ENCODE measurements around the gene AIPL1. TPM values are rescaled to one million over a fixed set of nuclear protein-coding genes. Genes with fewer than 3 reads are reported as not detected.
"Not testable (repeated sequence)": the region's sequence is repeated elsewhere in the genome, so short reads cannot be mapped to it uniquely, and the experiment has no call there.

Gene AIPL1, protein sequence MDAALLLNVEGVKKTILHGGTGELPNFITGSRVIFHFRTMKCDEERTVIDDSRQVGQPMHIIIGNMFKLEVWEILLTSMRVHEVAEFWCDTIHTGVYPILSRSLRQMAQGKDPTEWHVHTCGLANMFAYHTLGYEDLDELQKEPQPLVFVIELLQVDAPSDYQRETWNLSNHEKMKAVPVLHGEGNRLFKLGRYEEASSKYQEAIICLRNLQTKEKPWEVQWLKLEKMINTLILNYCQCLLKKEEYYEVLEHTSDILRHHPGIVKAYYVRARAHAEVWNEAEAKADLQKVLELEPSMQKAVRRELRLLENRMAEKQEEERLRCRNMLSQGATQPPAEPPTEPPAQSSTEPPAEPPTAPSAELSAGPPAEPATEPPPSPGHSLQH
- not detected for total RNA-seq

- DNase-seq = no peak
Measured at GRCh38 chr17:6435051-6435450, at the start of gene AIPL1. TSS of gene AIPL1 (minus strand) at chr17:6435121. CDS start at chr17:6435104, 17 bp downstream.

DNA sequence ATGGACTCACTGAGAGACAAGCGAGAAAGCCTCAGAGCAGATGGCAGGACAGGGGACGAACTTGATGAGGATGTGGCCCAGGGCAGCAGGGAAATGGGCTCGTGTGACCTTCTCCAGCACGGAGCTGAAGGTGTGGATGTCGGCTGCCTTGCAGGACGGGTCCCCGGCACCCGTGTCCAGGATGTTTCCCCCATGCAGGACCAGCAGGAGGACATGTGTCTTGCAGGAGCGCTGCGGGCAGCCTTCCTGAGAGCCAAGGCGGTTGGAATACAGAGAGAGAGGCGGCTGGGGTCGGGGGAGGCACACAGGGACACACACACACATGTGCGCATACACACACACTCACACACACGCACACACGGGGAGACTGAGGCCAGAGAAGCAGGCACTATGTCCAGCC is 48.6 kb upstream of the AIPL1 start:
- no peak for DNase-seq

DNA sequence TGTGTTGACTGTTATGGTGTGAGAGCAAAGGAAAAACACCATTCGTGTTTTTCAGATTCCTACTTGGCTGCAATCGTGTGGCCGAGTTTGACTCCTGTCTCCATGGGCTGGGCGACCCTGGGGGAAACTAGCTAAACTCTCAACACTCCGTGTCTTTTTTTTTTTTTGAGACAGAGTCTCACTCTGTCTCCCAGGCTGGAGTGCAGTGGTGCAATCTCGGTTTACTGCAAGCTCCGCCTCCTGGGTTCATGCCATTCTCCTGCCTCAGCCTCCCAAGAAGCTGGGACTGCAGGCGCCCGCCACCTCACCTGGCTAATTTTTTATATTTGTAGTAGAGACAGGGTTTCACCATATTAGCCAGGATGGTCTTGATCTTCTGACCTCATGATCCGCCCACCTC is 47.9 kb upstream of the AIPL1 start:
- not testable (repeated sequence) for DNase-seq

- DNase-seq = no peak
Measured at GRCh38 chr17:6482105-6482455, 47.2 kb upstream of the AIPL1 start.

GRCh38 chr17:6480303-6480675 is 45.4 kb upstream of the AIPL1 start:
- DNase-seq = no peak

- no peak for DNase-seq
Measured at GRCh38 chr17:6479622-6480302, 44.8 kb upstream of the AIPL1 start.

DNA sequence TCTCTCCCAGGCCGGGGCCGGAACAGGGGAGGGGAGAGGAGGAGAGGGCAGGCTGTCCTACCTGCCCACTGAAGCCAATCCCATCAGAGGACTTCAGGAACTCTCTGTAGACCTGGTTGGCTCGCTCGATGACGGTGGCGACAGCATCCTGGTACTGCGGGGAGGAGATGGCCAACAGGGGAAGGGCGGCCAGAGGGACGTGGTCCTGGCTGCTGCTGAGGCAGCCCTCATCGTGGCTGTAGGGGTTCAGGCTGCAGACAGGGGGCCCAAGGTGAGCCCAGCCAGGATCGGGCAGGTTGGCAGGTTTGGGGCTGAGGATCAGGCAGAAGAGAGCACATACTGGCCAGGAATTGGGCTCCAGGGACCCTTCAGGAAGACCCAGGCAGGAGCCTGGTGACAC is 43.6 kb upstream of the AIPL1 start:
- DNase-seq = no peak

GRCh38 chr17:6477831-6478383 is 43.0 kb upstream of the AIPL1 start:
- no peak for DNase-seq

DNA sequence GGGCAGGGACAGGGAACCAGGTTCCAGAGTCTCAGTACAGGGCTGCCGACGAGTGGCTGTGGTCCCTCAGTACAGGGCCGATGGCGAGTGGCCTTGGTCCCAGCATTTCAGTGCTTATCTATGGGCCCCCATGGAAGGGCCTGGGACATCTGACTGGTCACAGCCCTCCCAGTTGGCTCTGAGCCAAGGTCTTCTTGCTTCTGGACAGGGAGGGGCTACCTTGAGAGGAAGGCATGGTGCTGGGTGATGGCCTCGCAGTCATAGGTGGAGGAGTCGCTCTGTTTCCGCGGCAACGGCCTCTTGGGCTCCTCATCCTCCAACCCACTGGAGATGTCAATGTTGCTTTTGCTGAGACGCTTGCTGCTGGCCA is 41.9 kb upstream of the AIPL1 start:
- no peak for DNase-seq

DNA sequence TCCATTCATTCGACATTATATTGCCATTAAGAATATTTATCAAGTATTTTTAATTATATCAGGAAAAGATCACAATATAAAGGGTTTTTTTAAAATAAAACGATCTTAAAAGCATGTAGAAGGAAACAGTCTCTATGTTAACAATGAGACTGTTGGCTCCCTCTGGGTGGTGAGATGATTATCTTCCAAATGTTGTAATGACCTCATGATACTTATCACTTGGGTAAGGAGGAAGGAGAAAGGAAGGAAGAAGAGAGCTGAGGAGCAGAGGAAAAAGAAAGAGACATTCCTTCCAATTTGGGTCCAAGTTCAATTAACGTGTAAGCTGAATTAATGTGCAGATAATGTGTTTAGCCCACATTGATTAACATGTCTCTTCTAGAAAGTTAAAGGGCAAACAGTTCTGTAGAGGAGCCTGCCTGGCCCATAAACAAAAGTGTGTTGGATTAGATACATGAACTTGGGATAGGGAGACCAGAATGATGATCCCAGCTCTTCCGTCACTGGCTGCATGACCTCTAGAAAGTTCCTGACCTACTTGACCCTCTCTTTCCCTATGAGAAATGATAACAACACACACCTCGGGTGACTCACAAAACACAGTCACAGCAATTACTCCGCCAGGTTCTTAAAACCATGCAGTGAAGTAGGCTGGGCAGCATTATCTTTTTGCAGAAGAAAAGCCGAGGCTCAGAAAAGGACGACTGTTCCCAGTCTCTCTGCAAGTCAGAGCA is 41.3 kb upstream of the AIPL1 start:
- DNase-seq = no peak

GRCh38 chr17:6475411-6475810 is 40.5 kb upstream of the AIPL1 start:
- DNase-seq = no peak

- no peak for DNase-seq
Measured at GRCh38 chr17:6474906-6475305, 40.0 kb upstream of the AIPL1 start.

GRCh38 chr17:6474376-6474775 is 39.5 kb upstream of the AIPL1 start:
- DNase-seq = no peak

DNA sequence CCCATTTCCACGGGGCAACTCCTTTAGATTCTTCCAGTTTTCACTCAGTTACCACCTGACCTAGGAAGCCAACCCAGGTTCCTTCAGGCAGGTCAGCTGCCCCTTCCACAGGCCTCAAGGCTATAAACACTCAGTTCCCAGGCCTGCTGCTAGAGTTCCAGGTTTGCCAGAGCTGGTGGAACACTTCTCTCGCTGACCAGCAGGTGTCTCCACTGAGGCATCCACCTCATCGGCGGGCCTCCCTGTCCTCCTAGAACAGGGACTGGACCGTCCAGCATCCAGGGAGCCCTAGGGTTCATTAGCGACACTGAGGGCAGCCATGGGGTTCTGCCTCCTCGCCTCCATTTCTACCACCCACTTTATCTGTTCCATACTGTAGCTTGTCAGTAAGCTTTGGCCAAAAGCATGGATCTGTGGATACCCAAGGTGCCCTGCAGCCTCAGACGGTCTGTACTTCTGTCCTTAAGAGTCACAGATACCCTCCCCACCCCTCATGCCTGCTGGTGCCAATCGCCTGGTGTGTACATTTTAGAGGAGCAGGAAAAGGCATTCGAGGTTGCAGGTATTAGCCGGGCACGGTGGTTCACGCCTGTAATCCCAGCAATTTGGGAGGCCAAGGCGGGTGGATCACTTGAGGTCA is 38.3 kb upstream of the AIPL1 start:
- peak; percentile 59 for DNase-seq

DNA sequence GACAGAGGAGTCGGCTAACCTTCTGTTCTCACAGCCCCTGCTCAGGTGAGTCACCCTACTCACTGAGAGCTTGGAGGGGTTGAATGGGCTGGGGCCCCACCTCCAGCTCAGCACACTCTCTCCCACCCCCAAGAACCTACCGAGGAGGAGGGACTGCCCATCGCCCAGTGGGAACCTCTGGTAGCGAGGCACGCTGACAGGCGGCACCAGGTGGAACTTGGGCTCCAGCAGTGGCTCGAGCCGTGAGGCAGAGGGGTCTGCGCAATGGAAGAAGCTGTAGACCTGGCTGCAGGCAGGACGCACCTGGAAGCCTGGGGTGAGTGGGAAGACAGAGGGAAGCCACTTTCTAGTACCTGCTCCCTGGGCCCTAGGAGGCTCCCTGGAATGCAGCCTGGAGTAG is 37.6 kb upstream of the AIPL1 start:
- no peak for DNase-seq

DNA sequence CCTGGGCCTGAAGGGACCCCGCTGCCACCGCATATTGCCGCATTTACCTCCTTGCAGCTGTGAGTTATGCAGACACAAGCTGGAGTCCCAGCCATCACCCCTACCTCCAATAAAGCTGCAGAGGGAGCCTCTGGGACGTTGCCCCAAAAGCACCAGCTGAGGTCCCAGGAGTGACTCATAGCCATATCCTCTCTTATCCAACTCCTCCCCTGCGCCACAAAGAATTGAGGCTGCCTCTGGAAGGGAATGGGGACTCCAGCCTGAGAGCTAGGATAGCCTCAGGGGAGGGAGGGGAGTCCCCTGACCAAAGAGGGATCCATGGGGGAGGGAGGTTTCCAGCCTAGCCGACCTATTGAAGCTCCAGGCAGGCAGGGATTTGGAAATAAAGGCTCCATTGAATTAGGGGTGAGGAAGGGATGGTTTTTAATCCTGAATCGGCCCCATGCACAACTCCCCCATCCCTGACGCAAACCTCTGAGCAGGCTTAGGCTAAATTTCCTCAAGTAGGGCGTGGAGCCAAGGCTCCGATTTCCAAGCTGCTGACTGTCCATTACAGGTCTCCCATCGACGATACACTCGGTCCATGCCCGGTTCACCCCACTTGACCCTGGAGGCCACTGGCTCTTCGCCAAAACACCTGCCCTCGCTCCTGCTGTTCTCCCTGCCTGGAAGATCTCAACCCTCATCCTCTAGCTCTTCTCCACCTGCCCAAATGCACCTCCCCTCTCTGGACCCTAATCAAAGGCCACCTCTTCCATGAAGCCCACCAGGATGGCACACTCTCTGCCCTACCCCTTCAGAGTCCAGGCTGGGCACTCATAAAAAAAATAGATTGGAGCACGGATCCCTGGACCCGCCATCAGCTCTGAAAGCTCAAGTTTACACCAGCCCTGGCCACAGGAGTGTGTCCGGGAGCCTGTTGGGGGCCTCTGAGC is 36.9 kb upstream of the AIPL1 start:
- no peak for DNase-seq

GRCh38 chr17:6470751-6471521 is 36.0 kb upstream of the AIPL1 start:
- DNase-seq = no peak

DNA sequence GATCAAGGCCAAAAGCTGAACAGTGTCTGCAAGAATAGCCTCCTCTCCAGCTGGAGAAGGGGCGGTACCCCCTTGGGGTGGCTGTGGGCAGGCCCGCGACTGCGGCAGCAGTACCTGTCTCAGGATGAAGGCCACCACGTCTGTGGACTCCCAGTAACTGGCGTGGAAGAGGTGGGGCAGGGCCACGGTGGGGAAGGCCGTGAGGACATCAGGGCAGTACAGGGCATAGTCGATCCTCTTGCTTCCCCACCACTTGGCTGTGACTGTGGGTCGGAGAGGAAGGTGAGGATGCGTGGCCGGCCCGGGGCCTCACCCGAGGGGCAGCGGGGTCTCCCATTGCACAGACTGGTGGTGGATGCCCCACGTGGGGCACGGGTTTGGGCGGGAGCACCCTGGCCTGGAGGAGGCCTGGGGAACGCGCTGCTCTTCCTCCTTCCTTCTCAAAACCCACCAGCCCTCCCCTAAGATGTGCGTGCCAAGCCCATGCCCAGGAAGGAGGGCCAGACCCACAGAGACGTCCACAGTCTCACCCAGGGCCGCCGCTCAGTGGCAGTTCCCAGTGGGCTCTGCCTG is 35.3 kb upstream of the AIPL1 start:
- no peak for DNase-seq

- no peak for DNase-seq
Measured at GRCh38 chr17:6468051-6468790, 33.3 kb upstream of the AIPL1 start.

GRCh38 chr17:6467567-6467966 is 32.6 kb upstream of the AIPL1 start:
- no peak for DNase-seq
